ENCODE results near the gene PIGQ. TPM values are rescaled to one million over a fixed set of nuclear protein-coding genes. Genes with fewer than 3 reads are reported as not detected.

PIGQ gene
- total and polyA plus RNA-seq, 2 of the 13 experiments (the other 11 are each of a cell fraction or from before 2014, with no cell fraction given), result 7.7 to 19.7 TPM

GRCh38 chr16:565419-566330 lies 4.1 kb upstream of the PIGQ start:
- Histone ChIP-seq H2AFZ (ENCODE audit: low read length) (no peak overlapping the region), H3K36me3 (replicated peaks in 1 of 2; ENCODE audit: control insufficient read depth in 1 of 2, insufficient read depth in 2 of 2, low read length in 2 of 2) (no peaks in the 10 kb centered on the region), H3K9me3 (ENCODE audit: low read length) (no peaks in the 10 kb centered on the region), H4K20me1 (ENCODE audit: insufficient read depth, low read length) (no peaks in the 10 kb centered on the region), H3K79me2 (ENCODE audit: insufficient read depth, low read length) (peaks cover 4% of the 10 kb centered on the region), H3K27me3 (ENCODE audit: control insufficient read depth in 1 of 2, insufficient read depth in 2 of 2, low read length in 2 of 2) (peaks cover 16 to 52% of the 10 kb centered on the region in 2 experiments), H3K4me3 (replicated peaks in 1 of 3; ENCODE audit: insufficient read depth in 1 of 3, low read depth in 2 of 3, low read length in 3 of 3) (peak overlapping the region; percentile 55 to 92 (median 65)), H3K27ac (ENCODE audit: extremely low read length, insufficient read depth, low read length) (no peak overlapping the region), H3K4me2 (ENCODE audit: low read depth, low read length) (peak overlapping the region; percentile 91), H3K4me1 (ENCODE audit: insufficient read depth, low read length) (peaks cover 69% of the 10 kb centered on the region), H3K9ac (ENCODE audit: insufficient read depth, low read depth, low read length) (peak overlapping the region; percentile 18; the same call in 1 of the 2 replicates)
- POLR2A ChIA-PET, result no interaction called here
- in situ Hi-C loops (cut with HindIII; ENCODE audit: extremely low pct_ligation_motif_present, low pct_unique_long_range_greater_than_20kb), result no loop called here
- CTCF ChIA-PET (ENCODE audit: low intra/inter-chr PET ratio, low total read pairs), result no interaction called here
- DNase-seq (ENCODE audit: low spot score) (no peak), FAIRE-seq (no peak), ATAC-seq (peak; percentile 5; the same call in 1 of the 3 replicates)
- BruUV-seq (replicated peaks), result no TSS peak
- intact Hi-C loops (cut with micrococcal nuclease; ENCODE audit: unreplicated experiment), result loop anchor here (5.0 kb wide), 1 partner anchor 33 kb away; no protein-coding TSS in a partner anchor
- WGBS (ENCODE audit: low lambda C conversion rate), result 13% methylated on average over 10 of the region's 35 CpGs
- TF ChIP-seq ZFY (CRISPR knock-in tag; IDR thresholded peaks at IDR 0.05) (peak; percentile 18; the same call in 1 of the 2 replicates), ZNF496 (CRISPR knock-in tag; IDR thresholded peaks at IDR 0.05; ENCODE audit: insufficient replicate concordance) (no peak), PITX1 (CRISPR knock-in tag; IDR thresholded peaks at IDR 0.05) (no peak), ZNF891 (CRISPR knock-in tag; IDR thresholded peaks at IDR 0.05) (no peak), SRSF1 (optimal IDR thresholded peaks at IDR 0.05; ENCODE audit: low read depth, low read length) (peak; percentile 41), IRF2 (CRISPR knock-in tag; IDR thresholded peaks at IDR 0.05) (no peak), SP4 (CRISPR knock-in tag; IDR thresholded peaks at IDR 0.05) (0 out of 2 replicates have a peak, but pooled peaks have one; percentile 5), TFDP1 (CRISPR knock-in tag; IDR thresholded peaks at IDR 0.05; ENCODE audit: borderline replicate concordance) (no peak), ZBTB7B (CRISPR knock-in tag; IDR thresholded peaks at IDR 0.05) (no peak), ZNF317 (CRISPR knock-in tag; IDR thresholded peaks at IDR 0.05) (no peak), HOXA3 (CRISPR knock-in tag; IDR thresholded peaks at IDR 0.05) (no peak), MED1 (CRISPR knock-in tag; IDR thresholded peaks at IDR 0.05) (0 out of 2 replicates have a peak, but pooled peaks have one; percentile 13), ZFX (CRISPR knock-in tag; IDR thresholded peaks at IDR 0.05; ENCODE audit: low read depth) (peak; percentile 50), ZNF263 (CRISPR knock-in tag; IDR thresholded peaks at IDR 0.05) (peak; percentile 30; the same call in 1 of the 2 replicates), RFXAP (CRISPR knock-in tag; IDR thresholded peaks at IDR 0.05; ENCODE audit: borderline replicate concordance) (0 out of 2 replicates have a peak, but pooled peaks have one; percentile 18), PATZ1 (CRISPR knock-in tag; IDR thresholded peaks at IDR 0.05) (peak; percentile 13; the same call in 1 of the 2 replicates), XRCC5 (optimal IDR thresholded peaks at IDR 0.05; ENCODE audit: low read length) (no peak), ZNF720 (CRISPR knock-in tag; IDR thresholded peaks at IDR 0.05) (no peak)

Measured in HepG2 (cell line).